Smooth muscle cell (in vitro differentiated cells): Measurements from ENCODE around the gene LIPT2. TPM values are rescaled to one million over a fixed set of nuclear protein-coding genes. Genes with fewer than 3 reads are reported as not detected.

Experiments used
- DNase-seq: peaks from one replicate; lab custom pipeline; 2025; ENCODE audit not compliant: unreplicated experiment; lab: John Stamatoyannopoulos, UW
- H2AFZ ChIP-seq: fragments of 200-600 bp; sonication (generic); 2 replicates; pipeline ENCODE4 v1.6.0; 2016; ENCODE audit warnings: antibody characterized with exemption, low read depth, mild to moderate bottlenecking
- H3F3A ChIP-seq: fragments of 200-600 bp; sonication (generic); 2 replicates; pipeline ENCODE4 v1.6.0; 2017; ENCODE audit warnings: antibody characterized with exemption, low read depth
- H3K27ac ChIP-seq: fragments of 200-600 bp; sonication (generic); 2 replicates; pipeline ENCODE4 v1.5.1; 2016; ENCODE audit warnings: low read depth, mild to moderate bottlenecking
- H3K27me3 ChIP-seq: fragments of 200-600 bp; sonication (generic); 2 replicates; pipeline ENCODE4 v1.6.1; 2016; ENCODE audit warnings: low read depth, mild to moderate bottlenecking
- H3K36me3 ChIP-seq: fragments of 200-600 bp; sonication (generic); 2 replicates; pipeline ENCODE4 v1.5.1; 2016; ENCODE audit warnings: low read depth
- H3K4me1 ChIP-seq: fragments of 200-600 bp; sonication (generic); 2 replicates; pipeline ENCODE4 v1.5.1; 2016; ENCODE audit warnings: low read depth
- H3K4me2 ChIP-seq: fragments of 200-600 bp; sonication (generic); 2 replicates; pipeline ENCODE4 v1.6.0; 2016; ENCODE audit warnings: mild to moderate bottlenecking
- H3K4me3 ChIP-seq: fragments of 200-600 bp; sonication (generic); 2 replicates; pipeline ENCODE4 v1.5.1; 2016; ENCODE audit warnings: mild to moderate bottlenecking
- H3K79me2 ChIP-seq: fragments of 200-600 bp; sonication (generic); 2 replicates; pipeline ENCODE4 v1.6.0; 2016; ENCODE audit warnings: low read depth, mild to moderate bottlenecking
- H3K9ac ChIP-seq: fragments of 200-600 bp; sonication (generic); 2 replicates; pipeline ENCODE4 v1.6.0; 2016; ENCODE audit warnings: low read depth
- H3K9me3 ChIP-seq: fragments of 200-600 bp; sonication (generic); replicated peaks from 2 replicates; pipeline ENCODE4 v1.5.1; 2016; ENCODE audit warnings: low read depth
- H4K20me1 ChIP-seq: fragments of 200-600 bp; sonication (generic); 2 replicates; pipeline ENCODE4 v1.6.0; 2016; ENCODE audit warnings: low read depth
- WGBS: methylation state at CpG from one replicate; pipeline ENCODE4 v1.1.7; 2016; ENCODE audit warnings: low lambda C conversion rate; 5-methylcytosine and 5-hydroxymethylcytosine counted together
- polyA plus RNA-seq: library from polyadenylated mRNA; unstranded; fragments of >200 nt; fragmentation: Nextera tagmentation; extraction: Ambion mirVana; gene quantifications from 2 replicates; pipeline ENCODE4 v1.2.1, GENCODE V29; 2016
- total RNA-seq: library from RNA; depleted of rRNA; stranded (reverse); fragments of >200 nt; gene quantifications from 2 replicates; pipeline ENCODE4 v1.2.3, GENCODE V29; 2014
- TF ChIP-seq, protein P1 (sequence below): fragments of 200-600 bp; sonication (generic); IDR thresholded peaks from 2 replicates; pipeline ENCODE4 v1.5.1; 2017; ENCODE audit warnings: borderline replicate concordance, mild to moderate bottlenecking, antibody characterized with exemption; ENCODE audit not compliant: insufficient read depth, poor library complexity, severe bottlenecking

Gene LIPT2
- total and polyA plus RNA-seq, 2 experiments from 2014 or later, result 4.0 to 10.2 TPM

DNA sequence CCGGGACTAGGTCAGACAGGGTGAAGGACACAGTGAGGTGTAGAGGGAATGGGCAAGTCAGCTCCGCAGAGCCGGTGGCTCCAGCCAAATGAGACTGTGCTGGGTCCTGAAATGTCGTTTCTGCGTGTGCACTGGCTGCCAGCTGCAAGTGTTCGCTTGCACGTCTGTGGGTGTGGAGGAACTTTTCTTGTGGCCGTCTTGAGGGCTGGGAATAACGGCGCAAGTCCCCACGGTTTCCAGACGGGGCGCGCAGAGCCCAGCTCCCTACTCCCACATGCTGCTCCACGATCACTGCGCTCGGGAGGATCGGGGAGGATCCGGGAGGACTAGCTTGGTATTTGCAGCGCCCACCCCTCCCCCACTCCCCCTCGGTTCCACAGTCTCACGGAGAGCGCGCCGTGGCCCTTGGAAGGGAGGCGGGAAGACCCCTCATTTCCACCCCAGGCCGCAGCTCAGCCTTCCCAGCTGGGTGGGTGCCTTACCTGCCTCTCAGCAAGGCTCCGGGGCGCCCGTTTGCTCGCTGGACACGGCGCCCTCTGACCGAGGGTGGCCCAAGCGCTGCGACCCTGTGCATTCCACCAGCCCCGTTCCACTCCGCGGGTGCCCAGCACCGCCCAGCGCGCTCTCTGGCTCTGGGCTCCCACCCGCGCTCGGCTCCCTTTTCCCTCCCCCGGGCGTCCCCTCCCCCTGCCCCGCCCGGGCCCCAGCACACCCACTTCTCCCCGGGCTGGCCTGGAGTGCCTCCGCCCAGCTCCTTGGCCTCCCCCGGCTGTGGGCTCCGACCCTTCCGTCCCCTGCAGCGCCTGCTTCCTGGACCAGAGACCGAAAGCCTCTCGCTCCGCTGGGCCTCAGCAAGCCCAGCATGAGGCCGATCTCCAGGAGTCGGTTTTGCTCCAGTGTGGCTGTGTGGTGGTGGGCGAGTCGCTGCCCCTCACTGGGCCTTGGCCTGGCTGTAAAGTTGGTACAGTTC lies 26.3 kb downstream of the LIPT2 start, which contains the start of gene KCNE3:
KCNE3 (minus strand) TSS at position 634 of the 970 bp plus-strand sequence. CDS start 9,986 bp downstream, outside the sequence.
- Histone ChIP-seq H3K4me2 (peak within 1 kb of the TSS; percentile 86), H3K27ac (no peak within 1 kb of the TSS), H2AFZ (peak within 1 kb of the TSS; percentile 53), H3F3A (no peaks in the 10 kb centered on the region), H3K9me3 (no peaks in the 10 kb centered on the region), H3K9ac (peak within 1 kb of the TSS; percentile 35), H3K4me1 (peaks cover 12% of the 10 kb centered on the region), H3K36me3 (no peaks in the 10 kb centered on the region), H4K20me1 (no peaks in the 10 kb centered on the region), H3K4me3 (peak within 1 kb of the TSS; percentile 59), H3K79me2 (no peaks in the 10 kb centered on the region), H3K27me3 (no peaks in the 10 kb centered on the region)
- no peak for DNase-seq
- TF ChIP-seq, protein P1, sequence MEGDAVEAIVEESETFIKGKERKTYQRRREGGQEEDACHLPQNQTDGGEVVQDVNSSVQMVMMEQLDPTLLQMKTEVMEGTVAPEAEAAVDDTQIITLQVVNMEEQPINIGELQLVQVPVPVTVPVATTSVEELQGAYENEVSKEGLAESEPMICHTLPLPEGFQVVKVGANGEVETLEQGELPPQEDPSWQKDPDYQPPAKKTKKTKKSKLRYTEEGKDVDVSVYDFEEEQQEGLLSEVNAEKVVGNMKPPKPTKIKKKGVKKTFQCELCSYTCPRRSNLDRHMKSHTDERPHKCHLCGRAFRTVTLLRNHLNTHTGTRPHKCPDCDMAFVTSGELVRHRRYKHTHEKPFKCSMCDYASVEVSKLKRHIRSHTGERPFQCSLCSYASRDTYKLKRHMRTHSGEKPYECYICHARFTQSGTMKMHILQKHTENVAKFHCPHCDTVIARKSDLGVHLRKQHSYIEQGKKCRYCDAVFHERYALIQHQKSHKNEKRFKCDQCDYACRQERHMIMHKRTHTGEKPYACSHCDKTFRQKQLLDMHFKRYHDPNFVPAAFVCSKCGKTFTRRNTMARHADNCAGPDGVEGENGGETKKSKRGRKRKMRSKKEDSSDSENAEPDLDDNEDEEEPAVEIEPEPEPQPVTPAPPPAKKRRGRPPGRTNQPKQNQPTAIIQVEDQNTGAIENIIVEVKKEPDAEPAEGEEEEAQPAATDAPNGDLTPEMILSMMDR, result no peak
- WGBS, result 14% methylated on average over 48 of the region's 62 CpGs

DNA sequence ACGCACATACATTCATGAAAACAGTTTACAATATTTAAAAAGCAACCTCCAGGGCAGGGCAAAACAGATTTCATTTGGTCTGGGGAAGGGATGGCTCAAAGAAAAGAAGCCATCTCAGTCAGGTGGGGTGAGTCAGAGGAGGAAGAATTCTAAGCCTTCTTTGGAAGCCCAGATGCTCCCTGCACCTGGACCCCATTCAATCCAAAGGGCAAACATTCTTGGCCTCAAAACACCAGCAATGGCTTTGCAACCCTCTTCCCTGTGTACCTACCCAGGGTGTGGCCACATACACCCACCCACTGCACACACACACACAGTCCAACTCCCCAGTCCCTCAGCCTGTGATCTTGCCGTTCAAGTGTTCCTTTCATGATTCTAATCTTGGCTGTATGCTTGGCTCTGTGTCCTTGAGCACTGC lies 28.2 kb downstream of the LIPT2 start:
- Histone ChIP-seq H3F3A (peaks cover 10% of the 10 kb centered on the region), H2AFZ (no peak overlapping the region), H3K4me3 (no peak overlapping the region), H3K36me3 (no peaks in the 10 kb centered on the region), H3K4me1 (peaks cover 19% of the 10 kb centered on the region), H3K9me3 (no peaks in the 10 kb centered on the region), H3K79me2 (no peaks in the 10 kb centered on the region), H3K9ac (no peak overlapping the region), H3K4me2 (no peak overlapping the region), H3K27ac (no peak overlapping the region), H3K27me3 (no peaks in the 10 kb centered on the region), H4K20me1 (no peaks in the 10 kb centered on the region)
- no peak for DNase-seq
- TF ChIP-seq, protein P1, result no peak
- 79% methylated on average over 2 of the region's 2 CpGs for WGBS

DNA sequence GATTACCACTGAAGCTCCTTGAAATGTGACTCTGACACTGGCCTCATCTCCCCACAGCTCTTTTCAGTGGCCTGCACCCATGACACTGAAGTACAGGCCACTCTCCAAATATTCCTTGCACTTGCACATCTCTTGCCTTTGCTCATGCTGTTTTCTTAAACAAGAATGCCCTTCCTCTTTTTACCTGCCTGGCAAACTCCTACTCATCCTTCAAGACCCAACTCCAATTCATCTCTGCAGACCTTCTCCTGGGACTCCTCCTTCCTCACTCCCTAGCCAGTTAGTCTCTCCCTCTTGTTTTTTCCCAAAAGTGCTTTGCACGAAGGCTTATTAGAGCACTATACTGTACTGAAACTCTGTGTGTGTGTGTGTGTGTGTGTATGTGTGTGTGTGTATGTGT lies 28.8 kb downstream of the LIPT2 start:
- Histone ChIP-seq H3K36me3 (no peaks in the 10 kb centered on the region), H3K4me3 (no peak overlapping the region), H3F3A (peaks cover 12% of the 10 kb centered on the region), H3K4me1 (peaks cover 19% of the 10 kb centered on the region), H2AFZ (no peak overlapping the region), H4K20me1 (no peaks in the 10 kb centered on the region), H3K27me3 (no peaks in the 10 kb centered on the region), H3K79me2 (no peaks in the 10 kb centered on the region), H3K9me3 (no peaks in the 10 kb centered on the region), H3K27ac (no peak overlapping the region), H3K9ac (no peak overlapping the region), H3K4me2 (no peak overlapping the region)
- WGBS, result 94% methylated on average over 1 of the region's 1 CpG
- DNase-seq, result no peak
- TF ChIP-seq, protein P1, result no peak

DNA sequence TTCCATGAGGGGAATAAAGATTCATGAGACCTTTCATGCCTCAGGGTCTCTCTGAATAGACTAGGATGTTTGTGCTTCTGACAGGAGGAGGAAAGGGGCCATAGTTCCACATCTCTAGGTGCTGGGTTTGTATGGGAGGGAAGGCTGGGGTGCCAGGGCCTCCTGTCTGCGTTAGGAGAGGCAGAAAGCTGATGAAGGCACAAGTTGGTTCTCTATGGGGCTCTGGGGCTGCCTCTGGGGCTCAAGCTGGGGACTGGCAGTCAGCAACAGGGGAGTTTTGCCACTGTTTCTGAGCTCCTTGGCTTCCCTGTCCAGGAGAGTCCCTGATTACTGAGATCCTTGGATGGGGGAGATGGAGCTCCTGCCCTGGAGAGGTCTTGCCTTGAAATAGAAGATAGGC lies 30.3 kb downstream of the LIPT2 start:
- Histone ChIP-seq H3K79me2 (no peaks in the 10 kb centered on the region), H3K4me1 (peaks cover 18% of the 10 kb centered on the region), H3K27me3 (no peaks in the 10 kb centered on the region), H3K27ac (no peak overlapping the region), H3K9ac (no peak overlapping the region), H3F3A (peaks cover 12% of the 10 kb centered on the region), H3K4me2 (no peak overlapping the region), H3K4me3 (no peak overlapping the region), H2AFZ (no peak overlapping the region), H4K20me1 (no peaks in the 10 kb centered on the region), H3K36me3 (no peaks in the 10 kb centered on the region), H3K9me3 (no peaks in the 10 kb centered on the region)
- DNase-seq, result no peak
- WGBS, result 88% methylated on average over 1 of the region's 1 CpG
- TF ChIP-seq, protein P1, result no peak
